ENCODE data around the gene CD27.
"Not testable (repeated sequence)": the region's sequence is repeated elsewhere in the genome, so short reads cannot be mapped to it uniquely, and the experiment has no call there.

- TF ChIP-seq CTCF, POLR2AphosphoS5, POLR2A (IDR thresholded peaks at IDR 0.05): not testable (repeated sequence)
Measured at GRCh38 chr12:6475233-6475975, 30.6 kb downstream of the CD27 start.
